Measurements from ENCODE around the gene CHCHD3.
"Not testable (repeated sequence)": the region's sequence is repeated elsewhere in the genome, so short reads cannot be mapped to it uniquely, and the experiment has no call there.

Gene CHCHD3

GRCh38 chr7:132967470-132967848 is 114.4 kb downstream of the CHCHD3 start:
- not testable (repeated sequence) for H3K4me1 ChIP-seq (ENCODE audit: insufficient read depth, low read length); H3K27me3 ChIP-seq (ENCODE audit: insufficient read depth, low read length); H3K9me3 ChIP-seq (ENCODE audit: insufficient read depth, low read depth, low read length); H3K27ac ChIP-seq (ENCODE audit: low read length); H3K9ac ChIP-seq (ENCODE audit: low read depth, low read length); H3K36me3 ChIP-seq (ENCODE audit: insufficient read depth, low read depth, low read length); H3K4me3 ChIP-seq (ENCODE audit: low read length)

- H3K4me1 ChIP-seq (ENCODE audit: insufficient read depth, low read length) = peaks cover 2% of the 10 kb centered on the region; the same call in 1 of the 2 replicates
- H3K27ac ChIP-seq (ENCODE audit: low read length) = no peak overlapping the region
- no peak overlapping the region for H3K4me3 ChIP-seq (ENCODE audit: low read length)
- no peaks in the 10 kb centered on the region for H3K27me3 ChIP-seq (ENCODE audit: insufficient read depth, low read length)
- H3K9me3 ChIP-seq (ENCODE audit: insufficient read depth, low read depth, low read length) = no peaks in the 10 kb centered on the region
- no peaks in the 10 kb centered on the region for H3K36me3 ChIP-seq (ENCODE audit: insufficient read depth, low read depth, low read length)
- no peak overlapping the region for H3K9ac ChIP-seq (ENCODE audit: low read depth, low read length)
Observed at GRCh38 chr7:132966754-132967469, 115.0 kb downstream of the CHCHD3 start.

GRCh38 chr7:132965951-132966350 is 115.9 kb downstream of the CHCHD3 start:
- H3K27ac ChIP-seq (ENCODE audit: low read length) = no peak overlapping the region
- peaks cover 2% of the 10 kb centered on the region; the same call in 1 of the 2 replicates for H3K4me1 ChIP-seq (ENCODE audit: insufficient read depth, low read length)
- H3K9me3 ChIP-seq (ENCODE audit: insufficient read depth, low read depth, low read length) = no peaks in the 10 kb centered on the region
- H3K4me3 ChIP-seq (ENCODE audit: low read length) = no peak overlapping the region
- H3K27me3 ChIP-seq (ENCODE audit: insufficient read depth, low read length) = no peaks in the 10 kb centered on the region
- H3K36me3 ChIP-seq (ENCODE audit: insufficient read depth, low read depth, low read length) = no peaks in the 10 kb centered on the region
- H3K9ac ChIP-seq (ENCODE audit: low read depth, low read length) = no peak overlapping the region

- no peaks in the 10 kb centered on the region for H3K27me3 ChIP-seq (ENCODE audit: insufficient read depth, low read length)
- no peaks in the 10 kb centered on the region for H3K36me3 ChIP-seq (ENCODE audit: insufficient read depth, low read depth, low read length)
Observed at GRCh38 chr7:132964876-132965275, 117.0 kb downstream of the CHCHD3 start.

GRCh38 chr7:132959891-132960290 is 122.0 kb downstream of the CHCHD3 start:
- H3K4me3 ChIP-seq (ENCODE audit: low read length) = no peak overlapping the region
- no peaks in the 10 kb centered on the region for H3K27me3 ChIP-seq (ENCODE audit: insufficient read depth, low read length)
- H3K4me1 ChIP-seq (ENCODE audit: insufficient read depth, low read length) = no peaks in the 10 kb centered on the region
- no peak overlapping the region for H3K27ac ChIP-seq (ENCODE audit: low read length)
- no peak overlapping the region for H3K9ac ChIP-seq (ENCODE audit: low read depth, low read length)
- H3K9me3 ChIP-seq (ENCODE audit: insufficient read depth, low read depth, low read length) = no peaks in the 10 kb centered on the region
- H3K36me3 ChIP-seq (ENCODE audit: insufficient read depth, low read depth, low read length) = no peaks in the 10 kb centered on the region; the same call in 1 of the 2 replicates

More at GRCh38 chr7:132964876-132965275, 117.0 kb downstream of the CHCHD3 start:
- Histone ChIP-seq H3K27ac (ENCODE audit: low read length) (no peak overlapping the region), H3K4me3 (ENCODE audit: low read length) (no peak overlapping the region), H3K4me1 (ENCODE audit: insufficient read depth, low read length) (peaks cover 2% of the 10 kb centered on the region; the same call in 1 of the 2 replicates), H3K9ac (ENCODE audit: low read depth, low read length) (no peak overlapping the region), H3K9me3 (ENCODE audit: insufficient read depth, low read depth, low read length) (no peaks in the 10 kb centered on the region)

- Histone ChIP-seq H3K9ac (ENCODE audit: low read depth, low read length) (no peak overlapping the region), H3K4me1 (ENCODE audit: insufficient read depth, low read length) (no peaks in the 10 kb centered on the region), H3K27ac (ENCODE audit: low read length) (no peak overlapping the region), H3K27me3 (ENCODE audit: insufficient read depth, low read length) (no peaks in the 10 kb centered on the region), H3K4me3 (ENCODE audit: low read length) (no peak overlapping the region), H3K9me3 (ENCODE audit: insufficient read depth, low read depth, low read length) (no peaks in the 10 kb centered on the region), H3K36me3 (ENCODE audit: insufficient read depth, low read depth, low read length) (no peaks in the 10 kb centered on the region; the same call in 1 of the 2 replicates)
Observed at GRCh38 chr7:132956556-132956955, 125.3 kb downstream of the CHCHD3 start.

- H3K9me3 ChIP-seq (ENCODE audit: insufficient read depth, low read depth, low read length) = no peaks in the 10 kb centered on the region
- H3K4me1 ChIP-seq (ENCODE audit: insufficient read depth, low read length) = no peaks in the 10 kb centered on the region
- H3K36me3 ChIP-seq (ENCODE audit: insufficient read depth, low read depth, low read length) = no peaks in the 10 kb centered on the region
- no peak overlapping the region for H3K4me3 ChIP-seq (ENCODE audit: low read length)
- H3K27me3 ChIP-seq (ENCODE audit: insufficient read depth, low read length) = no peaks in the 10 kb centered on the region
- no peak overlapping the region for H3K27ac ChIP-seq (ENCODE audit: low read length)
- no peak overlapping the region for H3K9ac ChIP-seq (ENCODE audit: low read depth, low read length)
Observed at GRCh38 chr7:132953468-132953867, 128.4 kb downstream of the CHCHD3 start.

- Histone ChIP-seq H3K4me3 (ENCODE audit: low read length) (no peak overlapping the region), H3K9me3 (ENCODE audit: insufficient read depth, low read depth, low read length) (no peaks in the 10 kb centered on the region), H3K36me3 (ENCODE audit: insufficient read depth, low read depth, low read length) (no peaks in the 10 kb centered on the region), H3K27me3 (ENCODE audit: insufficient read depth, low read length) (no peaks in the 10 kb centered on the region), H3K4me1 (ENCODE audit: insufficient read depth, low read length) (no peaks in the 10 kb centered on the region), H3K27ac (ENCODE audit: low read length) (no peak overlapping the region), H3K9ac (ENCODE audit: low read depth, low read length) (no peak overlapping the region)
Observed at GRCh38 chr7:132950725-132951124, 131.2 kb downstream of the CHCHD3 start.

GRCh38 chr7:132947011-132947410 is 134.9 kb downstream of the CHCHD3 start:
- H3K4me3 ChIP-seq (ENCODE audit: low read length) = no peak overlapping the region
- no peak overlapping the region for H3K27ac ChIP-seq (ENCODE audit: low read length)
- H3K36me3 ChIP-seq (ENCODE audit: insufficient read depth, low read depth, low read length) = no peaks in the 10 kb centered on the region
- no peaks in the 10 kb centered on the region for H3K27me3 ChIP-seq (ENCODE audit: insufficient read depth, low read length)
- H3K4me1 ChIP-seq (ENCODE audit: insufficient read depth, low read length) = no peaks in the 10 kb centered on the region
- H3K9me3 ChIP-seq (ENCODE audit: insufficient read depth, low read depth, low read length) = no peaks in the 10 kb centered on the region
- no peak overlapping the region for H3K9ac ChIP-seq (ENCODE audit: low read depth, low read length)

- Histone ChIP-seq H3K9me3 (ENCODE audit: insufficient read depth, low read depth, low read length) (no peaks in the 10 kb centered on the region), H3K9ac (ENCODE audit: low read depth, low read length) (no peak overlapping the region), H3K27me3 (ENCODE audit: insufficient read depth, low read length) (no peaks in the 10 kb centered on the region), H3K4me3 (ENCODE audit: low read length) (no peak overlapping the region), H3K27ac (ENCODE audit: low read length) (no peak overlapping the region), H3K4me1 (ENCODE audit: insufficient read depth, low read length) (no peaks in the 10 kb centered on the region), H3K36me3 (ENCODE audit: insufficient read depth, low read depth, low read length) (no peaks in the 10 kb centered on the region)
Observed at GRCh38 chr7:132944774-132945173, 137.1 kb downstream of the CHCHD3 start.

GRCh38 chr7:132943645-132944044 is 138.2 kb downstream of the CHCHD3 start:
- Histone ChIP-seq H3K27ac (ENCODE audit: low read length) (no peak overlapping the region), H3K9ac (ENCODE audit: low read depth, low read length) (no peak overlapping the region)

GRCh38 chr7:132942701-132943100 is 139.2 kb downstream of the CHCHD3 start:
- Histone ChIP-seq H3K36me3 (ENCODE audit: insufficient read depth, low read depth, low read length) (no peaks in the 10 kb centered on the region), H3K4me1 (ENCODE audit: insufficient read depth, low read length) (no peaks in the 10 kb centered on the region), H3K4me3 (ENCODE audit: low read length) (no peak overlapping the region)

More at GRCh38 chr7:132943645-132944044, 138.2 kb downstream of the CHCHD3 start:
- Histone ChIP-seq H3K27me3 (ENCODE audit: insufficient read depth, low read length) (no peaks in the 10 kb centered on the region), H3K4me1 (ENCODE audit: insufficient read depth, low read length) (no peaks in the 10 kb centered on the region), H3K4me3 (ENCODE audit: low read length) (no peak overlapping the region), H3K36me3 (ENCODE audit: insufficient read depth, low read depth, low read length) (no peaks in the 10 kb centered on the region), H3K9me3 (ENCODE audit: insufficient read depth, low read depth, low read length) (no peaks in the 10 kb centered on the region)

More at GRCh38 chr7:132942701-132943100, 139.2 kb downstream of the CHCHD3 start:
- Histone ChIP-seq H3K27me3 (ENCODE audit: insufficient read depth, low read length) (no peaks in the 10 kb centered on the region), H3K9ac (ENCODE audit: low read depth, low read length) (no peak overlapping the region), H3K27ac (ENCODE audit: low read length) (no peak overlapping the region), H3K9me3 (ENCODE audit: insufficient read depth, low read depth, low read length) (no peaks in the 10 kb centered on the region)
